H1 (cell line): ENCODE data around the gene NEUROG1. TPM values are rescaled to one million over a fixed set of nuclear protein-coding genes. Genes with fewer than 3 reads are reported as not detected.

Experiments used
- ASH2L ChIP-seq: fragments of 200-600, 300-600 bp; sonication (generic); IDR thresholded peaks from one replicate; pipeline ENCODE4 v1.7.1; 2017; ENCODE audit warnings: low read length
- BACH1 ChIP-seq: IDR thresholded peaks from 2 replicates; pipeline ENCODE4 v1.6.1; 2012; ENCODE audit warnings: low read length, improper control_type of control experiment
- CEBPB ChIP-seq: IDR thresholded peaks from 2 replicates; pipeline ENCODE4 v1.6.1; 2012; ENCODE audit warnings: low read depth, low read length
- CREB1 ChIP-seq: IDR thresholded peaks from 2 replicates; pipeline ENCODE4 v1.6.1; 2012; ENCODE audit warnings: inconsistent platforms
- EP300 ChIP-seq, 2 experiments: IDR thresholded peaks; 1 replicate in 1 of 2; 2 replicates in 1 of 2; pipeline ENCODE4 v1.6.1; 2011 to 2012; ENCODE audit warnings: low read depth in 2 of 2, low read length in 2 of 2, mild to moderate bottlenecking in 2 of 2, borderline replicate concordance in 1 of 2, inconsistent platforms in 1 of 2, moderate library complexity in 1 of 2
- KDM1A ChIP-seq: fragments of 200-600, 300-600 bp; sonication (generic); IDR thresholded peaks from 2 replicates; pipeline ENCODE4 v1.7.1; 2016; ENCODE audit warnings: mild to moderate bottlenecking, low read length, borderline replicate concordance
- KDM4A ChIP-seq: IDR thresholded peaks from one replicate; pipeline ENCODE4 v1.7.1; 2012; ENCODE audit warnings: low read depth, mild to moderate bottlenecking, moderate library complexity, low read length, inconsistent platforms; ENCODE audit not compliant: severe bottlenecking
- SIN3A ChIP-seq, 2 experiments: IDR thresholded peaks in 1 of 2; conservative IDR thresholded peaks in 1 of 2; 2 replicates each; pipeline ENCODE4 v1.6.1; 2011 to 2012; ENCODE audit warnings: low read length in 2 of 2, improper control_type of control experiment in 1 of 2, low read depth in 1 of 2, mild to moderate bottlenecking in 1 of 2
- SIX5 ChIP-seq: IDR thresholded peaks from 2 replicates; pipeline ENCODE4 v1.6.1; 2011; ENCODE audit warnings: mild to moderate bottlenecking, low read depth, low read length
- SRF ChIP-seq: IDR thresholded peaks from 2 replicates; pipeline ENCODE4 v1.6.1; 2011; ENCODE audit warnings: mild to moderate bottlenecking, low read depth, low read length, moderate library complexity
- SUZ12 ChIP-seq: fragments of 200-600 bp; sonication (generic); IDR thresholded peaks from 2 replicates; pipeline ENCODE4 v1.6.1; 2012; ENCODE audit warnings: mild to moderate bottlenecking, inconsistent platforms, low read length, moderate library complexity, mixed read lengths
- polyA plus RNA-seq, 7 experiments: library from polyadenylated mRNA; depleted of rRNA in 3 of 7; stranded (reverse) in 5 of 7; unstranded in 2 of 7; fragments of >200 nt in 5 of 7; fragments of 200-250 nt in 2 of 7; gene quantifications; 1 replicate in 5 of 7; 2 replicates in 1 of 7; 4 replicates in 1 of 7; pipeline versions ENCODE4 v1.2.1 to v1.2.3, GENCODE V29; 2011 to 2013; ENCODE audit warnings: missing spikeins in 2 of 7, mixed read lengths in 2 of 7
- total RNA-seq: library from RNA; stranded (reverse); fragmentation: NEBNext Ultra II Directional; extraction: Animal tissue kit (Norgen Biotek cat#: 25700); gene quantifications from 2 replicates; pipeline ENCODE4 v1.2.1, GENCODE V29; 2021
- TF ChIP-seq, protein P1 (sequence below): IDR thresholded peaks from 2 replicates; pipeline ENCODE4 v1.6.1; 2012; ENCODE audit warnings: low read length, inconsistent platforms
- TF ChIP-seq, protein P2 (sequence below), 3 experiments: IDR thresholded peaks; 1 replicate in 2 of 3; 2 replicates in 1 of 3; pipeline versions ENCODE4 v1.5.1 to v1.6.1; 2011; ENCODE audit warnings: low read length in 3 of 3, mild to moderate bottlenecking in 3 of 3, inconsistent platforms in 2 of 3, low read depth in 1 of 3, moderate library complexity in 1 of 3; ENCODE audit not compliant: insufficient read depth in 1 of 3; ENCODE audit errors: control extremely low read depth in 1 of 3

The NEUROG1 gene
- total and polyA plus RNA-seq, 2 of the 8 experiments (the other 6 are each of a cell fraction or from before 2014, with no cell fraction given), result not detected

- no peak for TF ChIP-seq KDM4A
- 0 out of 4 replicates have a peak, but pooled peaks of 1 of the 2 experiments have one; percentile 33 for TF ChIP-seq SIN3A (conservative IDR thresholded peaks at IDR 0.05 in 1 of 2, IDR thresholded peaks at IDR 0.05 in 1 of 2; ENCODE audit: low read depth in 1 of 2, low read length in 2 of 2)
- TF ChIP-seq SUZ12, result no peak
- TF ChIP-seq SRF, result no peak
- no peak for TF ChIP-seq KDM1A
- no peak for TF ChIP-seq CEBPB
- no peak for TF ChIP-seq BACH1
- TF ChIP-seq, protein P1, sequence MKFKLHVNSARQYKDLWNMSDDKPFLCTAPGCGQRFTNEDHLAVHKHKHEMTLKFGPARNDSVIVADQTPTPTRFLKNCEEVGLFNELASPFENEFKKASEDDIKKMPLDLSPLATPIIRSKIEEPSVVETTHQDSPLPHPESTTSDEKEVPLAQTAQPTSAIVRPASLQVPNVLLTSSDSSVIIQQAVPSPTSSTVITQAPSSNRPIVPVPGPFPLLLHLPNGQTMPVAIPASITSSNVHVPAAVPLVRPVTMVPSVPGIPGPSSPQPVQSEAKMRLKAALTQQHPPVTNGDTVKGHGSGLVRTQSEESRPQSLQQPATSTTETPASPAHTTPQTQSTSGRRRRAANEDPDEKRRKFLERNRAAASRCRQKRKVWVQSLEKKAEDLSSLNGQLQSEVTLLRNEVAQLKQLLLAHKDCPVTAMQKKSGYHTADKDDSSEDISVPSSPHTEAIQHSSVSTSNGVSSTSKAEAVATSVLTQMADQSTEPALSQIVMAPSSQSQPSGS, result no peak
- TF ChIP-seq, protein P2, sequence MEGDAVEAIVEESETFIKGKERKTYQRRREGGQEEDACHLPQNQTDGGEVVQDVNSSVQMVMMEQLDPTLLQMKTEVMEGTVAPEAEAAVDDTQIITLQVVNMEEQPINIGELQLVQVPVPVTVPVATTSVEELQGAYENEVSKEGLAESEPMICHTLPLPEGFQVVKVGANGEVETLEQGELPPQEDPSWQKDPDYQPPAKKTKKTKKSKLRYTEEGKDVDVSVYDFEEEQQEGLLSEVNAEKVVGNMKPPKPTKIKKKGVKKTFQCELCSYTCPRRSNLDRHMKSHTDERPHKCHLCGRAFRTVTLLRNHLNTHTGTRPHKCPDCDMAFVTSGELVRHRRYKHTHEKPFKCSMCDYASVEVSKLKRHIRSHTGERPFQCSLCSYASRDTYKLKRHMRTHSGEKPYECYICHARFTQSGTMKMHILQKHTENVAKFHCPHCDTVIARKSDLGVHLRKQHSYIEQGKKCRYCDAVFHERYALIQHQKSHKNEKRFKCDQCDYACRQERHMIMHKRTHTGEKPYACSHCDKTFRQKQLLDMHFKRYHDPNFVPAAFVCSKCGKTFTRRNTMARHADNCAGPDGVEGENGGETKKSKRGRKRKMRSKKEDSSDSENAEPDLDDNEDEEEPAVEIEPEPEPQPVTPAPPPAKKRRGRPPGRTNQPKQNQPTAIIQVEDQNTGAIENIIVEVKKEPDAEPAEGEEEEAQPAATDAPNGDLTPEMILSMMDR (IDR thresholded peaks at IDR 0.05; ENCODE audit: control extremely low read depth in 1 of 3, insufficient read depth in 1 of 3, low read depth in 1 of 3, low read length in 3 of 3), result no peak
- TF ChIP-seq ASH2L, result peak; percentile 79
- no peak for TF ChIP-seq SIX5
- TF ChIP-seq CREB1, result 0 out of 2 replicates have a peak, but pooled peaks have one; percentile 24
- TF ChIP-seq EP300 (IDR thresholded peaks at IDR 0.05; ENCODE audit: borderline replicate concordance in 1 of 2, low read depth in 2 of 2, low read length in 2 of 2), result no peak
Observed at GRCh38 chr5:135488727-135489465, 46.9 kb downstream of the NEUROG1 start (continued).
